Memory B cell (primary cell): Measurements from ENCODE around the gene MAST1.
A peak's percentile ranks its signal among the peaks of the same experiment; 100 is the strongest.
"Not testable (repeated sequence)": the region's sequence is repeated elsewhere in the genome, so short reads cannot be mapped to it uniquely, and the experiment has no call there.

Experiments used
- ATAC-seq: fragments of 150-1000 bp; cut with Tn5 transposase; 2 replicates; pipeline ENCODE4 v1.10.0; 2021; ENCODE audit warnings: low read depth, mild to moderate bottlenecking, moderate library complexity
- DNase-seq, 2 donors: peaks; one replicate each; pipeline ENCODE4 v3.0.0; 2022; ENCODE audit warnings: low spot score in 2 of 2
- H3K27ac Mint-ChIP-seq: one replicate; pipeline ENCODE4 v1.8.0; 2022; ENCODE audit warnings: mild to moderate bottlenecking, moderate library complexity, mixed read lengths
- H3K27me3 Mint-ChIP-seq: one replicate; pipeline ENCODE4 v1.8.0; 2022; ENCODE audit warnings: mixed read lengths
- H3K36me3 Mint-ChIP-seq: one replicate; pipeline ENCODE4 v1.8.0; 2022; ENCODE audit warnings: mild to moderate bottlenecking, mixed read lengths
- H3K4me1 Mint-ChIP-seq: one replicate; pipeline ENCODE4 v1.8.0; 2022; ENCODE audit warnings: mixed read lengths
- H3K4me3 Mint-ChIP-seq: one replicate; pipeline ENCODE4 v1.8.0; 2022; ENCODE audit warnings: mild to moderate bottlenecking, moderate library complexity, mixed read lengths
- H3K9me3 Mint-ChIP-seq: one replicate; pipeline ENCODE4 v1.8.0; 2022; ENCODE audit warnings: mixed read lengths

Gene MAST1

GRCh38 chr19:12817810-12818209 is 20.5 kb upstream of the MAST1 start:
- not testable (repeated sequence) for H3K9me3 Mint-ChIP-seq, H3K4me1 Mint-ChIP-seq, ATAC-seq, H3K4me3 Mint-ChIP-seq, H3K27me3 Mint-ChIP-seq, H3K27ac Mint-ChIP-seq, DNase-seq
- H3K36me3 Mint-ChIP-seq = peaks cover 14% of the 10 kb centered on the region

- DNase-seq = no peak
- Mint-ChIP-seq H3K36me3 (peaks cover 5% of the 10 kb centered on the region), H3K27me3 (peaks cover 15% of the 10 kb centered on the region), H3K9me3 (peaks cover 3% of the 10 kb centered on the region), H3K4me3 (no peak overlapping the region), H3K4me1 (peaks cover 8% of the 10 kb centered on the region), H3K27ac (no peak overlapping the region)
- ATAC-seq = no peak
These were observed 16.6 kb upstream of the MAST1 start for GRCh38 chr19:12821761-12822160.

- Mint-ChIP-seq H3K27me3 (peaks cover 32% of the 10 kb centered on the region), H3K36me3 (peaks cover 3% of the 10 kb centered on the region), H3K4me3 (peak overlapping the region; percentile 33), H3K27ac (no peak overlapping the region), H3K9me3 (peaks cover 3% of the 10 kb centered on the region), H3K4me1 (peaks cover 8% of the 10 kb centered on the region)
- DNase-seq (no peak), ATAC-seq (no peak)
These were observed 12.8 kb upstream of the MAST1 start for GRCh38 chr19:12825254-12826131.

GRCh38 chr19:12828494-12828893 is 9.8 kb upstream of the MAST1 start:
- peaks cover 50% of the 10 kb centered on the region for H3K27me3 Mint-ChIP-seq
- H3K27ac Mint-ChIP-seq = no peak overlapping the region
- ATAC-seq = no peak
- no peaks in the 10 kb centered on the region for H3K36me3 Mint-ChIP-seq
- H3K4me3 Mint-ChIP-seq = no peak overlapping the region
- peaks cover 3% of the 10 kb centered on the region for H3K9me3 Mint-ChIP-seq
- no peak for DNase-seq
- H3K4me1 Mint-ChIP-seq = peaks cover 24% of the 10 kb centered on the region

- no peak for DNase-seq
- Mint-ChIP-seq H3K27me3 (peaks cover 46% of the 10 kb centered on the region), H3K27ac (no peak overlapping the region), H3K4me1 (peaks cover 20% of the 10 kb centered on the region), H3K4me3 (peak overlapping the region; percentile 57), H3K36me3 (no peaks in the 10 kb centered on the region), H3K9me3 (peaks cover 3% of the 10 kb centered on the region)
- ATAC-seq = no peak
These were observed 4.9 kb upstream of the MAST1 start for GRCh38 chr19:12833418-12833737.

- Mint-ChIP-seq H3K4me1 (peaks cover 22% of the 10 kb centered on the region), H3K27ac (peak overlapping the region; percentile 37), H3K27me3 (peaks cover 44% of the 10 kb centered on the region), H3K4me3 (peak overlapping the region; percentile 69), H3K9me3 (peaks cover 3% of the 10 kb centered on the region), H3K36me3 (no peaks in the 10 kb centered on the region)
- ATAC-seq = peak; percentile 16
- DNase-seq = no peak
These were observed 4.4 kb upstream of the MAST1 start for GRCh38 chr19:12833738-12834565.

- peaks cover 3% of the 10 kb centered on the region for H3K9me3 Mint-ChIP-seq
- no peaks in the 10 kb centered on the region for H3K36me3 Mint-ChIP-seq
- no peak for DNase-seq
- peaks cover 48% of the 10 kb centered on the region for H3K27me3 Mint-ChIP-seq
- peak within 1 kb of the TSS; percentile 69 for H3K4me3 Mint-ChIP-seq
- peak within 1 kb of the TSS; percentile 37 for H3K27ac Mint-ChIP-seq
- ATAC-seq = no peak
- peaks cover 28% of the 10 kb centered on the region for H3K4me1 Mint-ChIP-seq
These were observed 3.8 kb upstream of the MAST1 start, which contains the start of gene RTBDN for GRCh38 chr19:12834566-12834943. Gene RTBDN, minus strand, starts transcription at chr19:12834579. Its CDS starts 4,600 bp downstream, at chr19:12829979.

- H3K9me3 Mint-ChIP-seq = peaks cover 3% of the 10 kb centered on the region
- no peak overlapping the region for H3K4me3 Mint-ChIP-seq
- H3K4me1 Mint-ChIP-seq = peaks cover 30% of the 10 kb centered on the region
- no peaks in the 10 kb centered on the region for H3K36me3 Mint-ChIP-seq
- ATAC-seq = no peak
- peak overlapping the region; percentile 37 for H3K27ac Mint-ChIP-seq
- DNase-seq = no peak
- H3K27me3 Mint-ChIP-seq = peaks cover 45% of the 10 kb centered on the region
These were observed 3.1 kb upstream of the MAST1 start for GRCh38 chr19:12834976-12835757.

- ATAC-seq = no peak
- Mint-ChIP-seq H3K36me3 (peaks cover 3% of the 10 kb centered on the region), H3K9me3 (no peaks in the 10 kb centered on the region), H3K4me1 (peaks cover 31% of the 10 kb centered on the region), H3K27ac (peak overlapping the region; percentile 72), H3K4me3 (no peak overlapping the region), H3K27me3 (peaks cover 46% of the 10 kb centered on the region)
- DNase-seq = no peak
These were observed 1.8 kb upstream of the MAST1 start for GRCh38 chr19:12836529-12836863.

GRCh38 chr19:12837225-12837624 is 1.1 kb upstream of the MAST1 start:
- H3K36me3 Mint-ChIP-seq = peaks cover 3% of the 10 kb centered on the region
- DNase-seq (no peak), ATAC-seq (no peak)
- H3K4me3 Mint-ChIP-seq = no peak overlapping the region
- peaks cover 45% of the 10 kb centered on the region for H3K27me3 Mint-ChIP-seq
- no peak overlapping the region for H3K27ac Mint-ChIP-seq
- peaks cover 28% of the 10 kb centered on the region for H3K4me1 Mint-ChIP-seq
- no peaks in the 10 kb centered on the region for H3K9me3 Mint-ChIP-seq

- no peaks in the 10 kb centered on the region for H3K9me3 Mint-ChIP-seq
- peak overlapping the region; percentile 53 for H3K27ac Mint-ChIP-seq
- peaks cover 47% of the 10 kb centered on the region for H3K27me3 Mint-ChIP-seq
These were observed 806 bp downstream of the MAST1 start for GRCh38 chr19:12838886-12839756.

GRCh38 chr19:12840091-12841079 is 2.1 kb downstream of the MAST1 start:
- Mint-ChIP-seq H3K4me1 (peaks cover 18% of the 10 kb centered on the region), H3K27me3 (peaks cover 47% of the 10 kb centered on the region), H3K36me3 (peaks cover 3% of the 10 kb centered on the region), H3K4me3 (no peak overlapping the region), H3K9me3 (no peaks in the 10 kb centered on the region), H3K27ac (no peak overlapping the region)
- ATAC-seq = peak; percentile 10
- DNase-seq = peak in 1 of 2 donors; percentile 39

More at GRCh38 chr19:12838886-12839756, 806 bp downstream of the MAST1 start:
- Mint-ChIP-seq H3K4me3 (peak overlapping the region; percentile 61), H3K36me3 (peaks cover 3% of the 10 kb centered on the region), H3K4me1 (peaks cover 21% of the 10 kb centered on the region)
- no peak for DNase-seq
- ATAC-seq = peak; percentile 42
